Measurements from ENCODE around the gene MLN.
"Not testable (repeated sequence)": the region's sequence is repeated elsewhere in the genome, so short reads cannot be mapped to it uniquely, and the experiment has no call there.

The MLN gene

DNA sequence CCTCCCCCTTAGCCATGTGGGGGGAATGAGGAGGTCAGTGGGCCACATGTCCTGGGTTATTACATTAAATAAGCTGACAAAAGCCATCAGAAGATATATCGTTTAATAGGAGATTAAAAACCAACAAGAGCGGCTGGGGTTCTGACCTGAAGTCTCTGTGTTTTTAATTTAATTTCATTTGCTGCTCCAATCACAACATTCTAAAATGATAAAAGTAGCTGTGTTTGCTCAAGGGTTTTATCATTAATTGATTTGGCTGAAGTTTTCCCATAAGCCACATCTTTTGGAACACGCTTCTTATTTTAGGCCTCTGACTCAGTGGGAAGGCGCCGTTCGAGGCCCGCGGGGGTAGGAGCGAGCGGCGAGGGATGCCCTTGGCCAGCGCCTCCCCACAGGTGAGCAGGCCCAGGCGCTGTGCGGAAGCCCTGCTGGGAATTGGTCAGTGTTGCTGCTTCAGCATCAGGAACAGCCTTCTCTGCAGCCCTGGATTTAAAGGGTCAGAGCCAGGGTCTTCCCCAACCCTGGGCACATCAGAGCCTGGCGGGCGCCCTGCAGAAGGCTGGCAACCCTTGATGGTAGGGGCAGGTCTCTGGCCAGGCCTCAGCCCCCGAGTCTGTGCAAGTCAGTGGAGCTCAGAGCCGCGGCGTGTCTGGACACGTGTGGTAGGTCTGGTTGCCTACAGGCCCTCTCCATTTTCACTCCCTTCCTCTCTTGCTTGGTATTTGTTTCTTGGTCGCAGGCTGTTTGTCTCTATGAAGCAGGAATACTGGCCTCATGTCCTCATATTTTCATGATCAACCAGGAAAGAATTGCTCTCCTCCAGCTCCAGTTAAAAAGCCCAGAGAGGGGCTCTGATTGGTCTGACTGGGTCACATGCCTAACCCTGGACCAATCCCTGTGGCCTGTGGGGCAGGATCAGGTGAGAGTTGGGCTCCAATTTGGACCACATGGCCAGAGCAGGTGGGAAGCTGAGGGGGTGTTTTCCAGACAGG is 30.9 kb upstream of the MLN start:
- no peak for DNase-seq

DNA sequence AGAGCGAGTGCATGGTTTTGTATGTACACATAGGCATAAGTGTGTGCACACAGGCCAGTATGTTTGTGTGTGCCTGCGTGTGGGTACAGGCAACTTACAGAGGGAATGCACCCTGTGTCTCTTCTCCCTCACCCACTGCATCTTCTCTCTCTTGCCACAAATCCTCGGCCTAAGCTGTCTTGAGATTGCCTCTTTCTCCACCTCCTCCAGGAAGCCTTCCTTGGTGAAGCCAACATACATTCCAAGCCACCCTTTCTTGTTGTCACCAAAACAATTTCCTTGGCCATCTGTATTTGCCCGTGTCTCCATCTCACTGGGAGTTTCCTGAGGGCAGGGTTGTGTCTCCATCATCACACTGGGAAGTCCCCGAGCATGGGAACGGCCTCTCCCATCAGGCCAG is 29.8 kb upstream of the MLN start:
- DNase-seq = no peak

DNA sequence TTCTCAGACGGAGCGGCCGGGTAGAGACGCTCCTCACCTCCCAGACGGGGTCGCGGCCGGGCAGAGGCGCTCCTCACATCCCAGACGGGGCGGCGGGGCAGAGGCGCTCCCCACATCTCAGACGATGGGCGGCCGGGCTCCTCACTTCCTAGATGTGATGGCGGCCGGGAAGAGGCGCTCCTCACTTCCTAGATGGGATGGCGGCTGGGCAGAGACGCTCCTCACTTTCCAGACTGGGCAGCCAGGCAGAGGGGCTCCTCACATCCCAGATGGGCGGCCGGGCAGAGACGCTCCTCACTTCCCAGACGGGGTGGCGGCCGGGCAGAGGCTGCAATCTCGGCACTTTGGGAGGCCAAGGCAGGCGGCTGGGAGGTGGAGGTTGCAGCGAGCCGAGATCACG is 29.0 kb upstream of the MLN start:
- DNase-seq = not testable (repeated sequence)

DNA sequence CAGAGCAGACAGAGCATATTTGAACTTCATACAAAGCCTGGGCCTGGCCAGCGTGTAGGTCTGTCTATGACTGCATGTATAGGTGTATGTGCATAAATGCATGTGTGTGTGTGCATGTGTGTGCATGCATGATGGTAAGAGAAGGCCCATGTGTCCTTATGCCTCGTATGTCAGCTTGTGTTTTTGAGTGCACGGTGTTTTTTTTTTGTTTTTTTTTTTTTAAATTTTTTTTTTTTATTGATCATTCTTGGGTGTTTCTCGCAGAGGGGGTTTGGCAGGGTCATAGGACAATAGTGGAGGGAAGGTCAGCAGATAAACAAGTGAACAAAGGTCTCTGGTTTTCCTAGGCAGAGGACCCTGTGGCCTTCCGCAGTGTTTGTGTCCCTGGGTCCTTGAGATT is 27.9 kb upstream of the MLN start:
- not testable (repeated sequence) for DNase-seq

DNA sequence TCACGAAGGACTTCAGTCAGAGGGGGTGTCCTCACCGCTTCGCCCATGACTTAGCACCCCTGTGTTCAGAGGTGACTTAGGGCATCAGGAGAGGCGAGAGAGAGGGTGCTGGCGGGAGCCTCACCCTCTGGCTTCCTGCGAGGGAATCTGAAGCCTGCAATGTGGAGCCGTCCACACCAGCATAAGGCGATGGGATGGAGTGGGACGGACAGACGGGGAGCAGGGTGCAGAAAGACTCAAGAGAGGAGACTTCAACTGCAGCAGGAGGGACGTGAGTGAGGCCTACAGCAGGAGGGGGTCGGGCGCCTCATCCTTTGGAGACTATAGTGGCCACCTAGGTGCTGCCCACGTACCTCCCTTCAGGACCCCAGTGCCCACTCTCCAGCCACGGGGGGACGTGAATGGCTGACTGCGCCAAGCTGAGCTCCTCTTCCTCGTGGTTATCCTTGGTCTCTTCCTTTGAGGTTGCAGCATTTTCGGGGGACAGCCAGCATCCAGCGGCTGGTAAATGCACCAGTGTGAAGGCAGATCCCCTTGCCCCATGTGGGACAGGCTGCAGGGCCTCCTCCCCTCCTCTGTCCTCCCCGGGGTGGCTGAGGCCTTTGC is 26.9 kb upstream of the MLN start:
- no peak for DNase-seq

DNA sequence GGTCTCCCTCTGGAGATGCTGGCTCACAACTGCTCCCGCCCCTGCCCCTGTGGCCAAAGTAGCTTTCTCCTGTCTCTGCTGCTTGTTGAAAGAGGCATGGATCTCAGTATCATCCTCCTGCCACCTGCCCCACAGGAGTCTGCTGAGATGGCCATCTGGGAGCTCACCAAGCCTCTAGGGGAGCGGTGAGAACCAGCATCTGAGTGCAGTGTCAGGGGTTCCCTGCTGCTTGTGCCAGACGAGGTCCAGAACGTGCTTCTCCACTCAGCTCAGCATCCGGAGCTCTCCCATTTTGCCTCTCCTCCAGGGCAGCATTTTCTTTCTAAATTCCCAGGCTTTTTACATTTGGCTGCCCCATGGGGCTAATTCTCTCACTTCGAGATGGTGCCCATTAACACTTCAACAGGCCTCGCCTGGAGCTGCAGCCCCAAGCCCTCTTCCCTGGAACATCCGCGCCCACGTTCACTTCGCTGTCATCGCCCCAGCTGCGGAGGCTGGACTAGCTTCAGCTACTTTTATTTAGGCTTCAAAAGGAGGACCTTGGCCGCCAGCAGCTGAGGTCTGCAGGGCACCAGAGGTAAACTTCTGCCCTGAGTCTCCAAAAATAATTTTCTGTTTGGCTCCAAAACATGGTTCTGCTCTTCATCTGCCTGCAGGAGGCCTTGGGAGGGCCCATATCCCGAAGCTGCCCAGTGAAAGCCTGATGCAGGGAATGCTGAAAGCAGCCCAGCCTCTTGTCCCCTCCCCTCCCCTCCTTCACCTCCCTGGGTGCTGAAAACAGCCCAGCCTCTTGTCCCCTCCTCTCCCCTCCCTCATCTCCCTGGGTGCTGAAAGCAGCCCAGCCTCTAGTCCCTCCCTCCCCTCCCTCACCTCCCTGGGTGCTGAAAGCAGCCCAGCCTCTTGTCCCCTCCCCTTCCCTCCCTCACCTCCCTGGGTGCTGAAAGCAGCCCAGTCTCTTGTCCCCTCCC is 25.2 kb upstream of the MLN start:
- DNase-seq = no peak

DNA sequence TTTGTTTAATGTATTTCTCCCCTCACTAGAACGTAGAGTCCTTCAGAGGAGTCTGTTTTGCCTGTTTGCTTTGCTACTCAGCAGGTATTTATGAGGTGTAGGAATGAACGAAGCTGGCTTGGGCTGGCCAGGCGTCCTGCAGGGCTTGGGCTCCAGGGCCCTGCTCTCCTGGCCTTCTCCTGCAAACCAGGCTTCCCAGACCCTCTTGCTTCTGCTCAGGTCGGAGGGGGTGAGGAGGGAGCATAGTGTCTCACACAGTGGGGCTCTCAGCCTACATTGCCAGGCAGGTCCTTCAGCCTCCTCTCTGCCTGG is 24.6 kb upstream of the MLN start:
- no peak for DNase-seq

DNA sequence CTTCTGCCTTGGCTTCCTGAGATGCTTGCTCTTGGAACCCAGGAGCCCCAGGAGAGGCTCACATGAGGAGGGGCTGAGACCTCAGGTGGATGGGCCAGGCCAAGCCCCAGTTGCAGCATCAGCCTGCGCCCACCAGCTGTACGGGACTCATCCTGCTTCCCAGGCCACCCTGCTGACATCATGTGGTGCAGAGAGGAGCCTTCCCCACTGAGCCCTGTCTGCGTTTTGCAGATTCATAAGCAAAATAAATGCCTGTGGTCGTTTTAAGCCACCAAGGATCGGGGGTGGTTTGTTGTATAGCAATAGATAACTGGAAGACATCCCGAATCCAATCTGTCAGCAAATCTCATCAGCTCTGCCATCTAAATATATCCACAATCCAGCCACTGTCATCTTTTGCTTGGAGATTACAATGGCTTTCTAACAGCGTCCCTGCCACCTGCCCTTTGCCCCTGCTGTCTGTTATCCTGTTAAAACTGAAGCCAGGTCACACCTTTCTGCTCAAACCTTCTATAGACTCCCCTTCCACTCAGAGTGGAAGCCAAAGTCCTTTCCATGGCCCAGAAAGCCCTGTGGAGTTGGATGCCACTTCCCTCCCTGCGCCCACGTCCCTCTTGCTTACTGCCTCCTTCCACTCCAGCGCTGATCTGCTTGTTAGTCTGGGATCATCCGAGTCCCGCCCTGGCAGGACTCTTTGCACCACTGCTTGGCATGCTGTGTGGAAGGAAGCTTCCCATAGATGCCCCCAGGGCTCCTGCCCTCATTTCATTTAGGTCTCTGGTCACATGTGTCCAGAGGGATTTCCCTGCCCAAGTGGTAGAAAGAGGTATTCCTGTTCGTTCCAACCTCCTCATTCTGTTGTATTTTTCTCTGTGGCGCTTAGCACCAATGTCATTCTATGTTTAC is 24.0 kb upstream of the MLN start:
- DNase-seq = peak; percentile 62

DNA sequence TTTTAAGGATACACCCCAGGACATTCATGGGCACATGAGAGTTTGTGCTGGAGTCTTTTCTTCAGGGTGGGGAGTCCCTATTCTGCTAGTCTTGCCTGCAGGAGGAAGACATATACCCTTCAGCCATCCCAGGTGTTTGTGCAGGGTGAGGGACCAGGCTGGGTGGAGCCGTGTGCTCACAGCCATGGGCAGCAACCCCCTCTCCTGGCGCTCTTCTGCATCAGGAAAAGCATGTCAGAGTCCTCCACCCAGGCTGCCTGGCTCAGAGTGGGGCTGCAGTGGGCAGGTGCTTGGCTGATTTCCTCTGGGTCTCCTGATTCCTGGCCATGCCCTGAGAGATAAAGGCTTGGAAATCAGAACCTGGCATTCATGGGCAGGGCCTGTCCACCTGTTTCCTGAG is 22.7 kb upstream of the MLN start:
- DNase-seq = no peak

DNA sequence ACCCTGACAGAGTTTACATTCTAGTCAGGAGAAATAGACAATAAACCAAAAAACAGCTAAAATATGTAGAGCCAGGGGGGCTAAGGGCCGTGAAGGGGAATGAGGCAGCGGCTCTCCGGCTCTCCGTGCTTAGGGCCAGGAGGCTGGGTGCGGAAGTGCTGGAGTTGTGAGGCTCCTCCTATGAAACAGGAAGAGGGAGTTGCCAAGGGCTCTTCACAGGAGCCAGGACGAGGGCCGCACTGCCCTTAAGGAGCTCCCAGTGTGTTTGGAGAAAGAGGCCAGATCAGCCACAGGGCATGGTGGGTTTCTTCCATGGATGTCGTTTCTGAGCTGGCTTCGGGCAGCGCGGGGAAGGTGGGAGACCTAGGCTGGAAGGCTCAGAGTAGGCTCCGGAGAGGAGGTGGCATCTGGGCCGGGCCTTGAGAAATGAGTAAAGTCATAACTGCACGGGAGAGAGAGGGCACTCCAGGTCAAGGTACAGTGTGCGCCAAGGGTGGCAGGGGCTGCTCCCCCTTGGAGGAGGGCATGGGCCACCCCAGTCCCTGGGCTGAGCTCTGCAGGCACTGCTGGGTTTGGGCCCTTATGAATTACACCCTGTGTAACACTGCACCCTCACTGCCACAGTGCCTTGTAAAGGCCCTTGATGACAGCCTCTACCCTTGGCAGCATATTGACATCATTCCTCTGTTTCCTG is 20.8 kb upstream of the MLN start:
- peak; percentile 28 for DNase-seq

DNA sequence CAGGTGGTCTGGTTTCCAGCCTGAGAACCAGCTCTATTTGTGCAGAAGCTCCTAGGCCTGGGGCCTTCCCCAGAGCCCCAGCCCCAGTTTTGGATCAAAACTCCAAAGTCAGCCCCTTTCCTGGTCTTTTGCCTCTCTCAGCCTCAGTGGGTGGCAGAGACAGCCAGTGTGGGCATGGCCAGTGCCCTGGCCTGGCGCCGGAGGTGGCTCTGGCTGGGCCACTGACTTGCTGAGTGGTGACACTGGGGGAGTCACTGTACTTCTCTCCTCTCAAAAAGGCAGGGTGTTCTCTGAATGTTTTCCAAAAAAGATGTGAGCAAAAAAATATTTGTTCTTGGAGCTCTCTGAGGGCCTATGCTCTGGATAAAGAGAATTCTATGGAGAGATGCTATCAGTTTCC is 20.0 kb upstream of the MLN start:
- DNase-seq = no peak

DNA sequence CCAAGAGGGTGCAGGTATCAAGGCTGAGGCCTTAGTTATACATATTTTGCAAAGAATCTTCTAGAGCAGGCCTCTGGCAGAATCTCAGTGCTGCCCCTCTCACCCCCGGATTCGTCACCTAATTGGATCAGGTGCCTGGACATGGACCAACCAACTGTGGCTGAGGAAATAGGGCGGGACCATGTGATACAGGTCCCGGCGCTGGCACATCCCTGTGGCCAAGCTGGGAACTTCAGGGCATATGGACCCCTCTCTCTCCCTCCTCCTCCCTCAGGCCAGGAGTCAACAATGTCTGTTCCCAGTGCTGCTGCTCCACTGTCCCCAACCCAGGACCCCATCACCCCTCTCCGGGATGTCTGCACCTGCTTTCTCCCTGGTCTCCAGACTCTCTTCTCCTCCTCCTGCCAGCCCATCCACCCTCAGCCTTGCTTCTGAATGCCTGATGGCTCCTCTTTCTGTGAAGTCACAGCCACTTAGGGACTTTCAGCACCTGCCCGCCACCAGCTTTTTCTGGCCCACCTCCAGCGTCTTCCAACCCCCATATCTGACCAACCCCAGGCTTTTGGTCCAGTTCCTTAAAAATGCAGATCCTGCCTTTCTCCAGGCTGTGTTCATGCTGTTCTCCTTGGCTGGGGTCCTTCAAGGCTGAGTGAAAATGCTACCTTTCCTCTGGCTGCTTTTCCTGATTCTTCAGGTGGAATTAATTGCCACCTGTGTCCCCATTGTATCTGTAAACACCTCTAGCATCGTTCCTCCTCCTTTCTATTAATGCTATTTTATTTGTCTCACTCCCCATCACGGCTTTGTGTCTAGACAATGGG is 19.0 kb upstream of the MLN start:
- DNase-seq = no peak

DNA sequence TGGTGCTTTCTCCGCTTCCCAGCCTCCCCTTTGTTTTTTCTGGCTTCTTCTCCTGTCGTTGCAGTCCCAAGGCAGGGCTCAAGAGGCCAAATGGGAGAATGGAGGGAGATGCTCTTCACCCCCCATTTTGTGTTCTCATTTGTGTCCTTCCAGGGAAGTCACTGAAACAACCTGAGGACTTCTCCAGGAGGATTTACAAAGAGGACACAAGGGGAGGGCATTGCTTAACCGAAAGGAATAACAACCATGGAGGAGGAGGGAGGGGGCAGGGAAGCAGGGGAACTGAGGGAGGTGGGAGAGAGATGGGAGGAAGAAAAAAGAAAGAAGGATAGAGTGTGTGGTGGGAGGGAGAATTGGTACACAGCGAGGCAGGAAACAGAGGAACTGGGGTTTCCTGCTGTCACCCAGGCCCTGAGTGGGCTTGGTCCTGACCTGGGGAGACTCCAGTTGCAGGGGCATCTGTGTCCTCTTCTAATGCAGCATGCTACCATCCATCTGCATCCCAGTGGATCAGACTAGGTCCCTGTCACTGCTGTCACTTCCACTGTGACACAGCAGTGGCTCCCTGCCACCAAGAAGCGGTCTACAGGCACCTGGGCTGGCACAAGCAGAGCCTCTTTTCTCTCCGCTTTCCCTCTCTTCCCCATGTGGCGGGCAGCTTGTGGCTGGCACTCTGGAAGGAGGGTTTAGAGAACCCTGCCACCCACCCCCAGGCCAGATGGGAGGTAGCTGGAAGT is 17.1 kb upstream of the MLN start:
- DNase-seq = no peak

DNA sequence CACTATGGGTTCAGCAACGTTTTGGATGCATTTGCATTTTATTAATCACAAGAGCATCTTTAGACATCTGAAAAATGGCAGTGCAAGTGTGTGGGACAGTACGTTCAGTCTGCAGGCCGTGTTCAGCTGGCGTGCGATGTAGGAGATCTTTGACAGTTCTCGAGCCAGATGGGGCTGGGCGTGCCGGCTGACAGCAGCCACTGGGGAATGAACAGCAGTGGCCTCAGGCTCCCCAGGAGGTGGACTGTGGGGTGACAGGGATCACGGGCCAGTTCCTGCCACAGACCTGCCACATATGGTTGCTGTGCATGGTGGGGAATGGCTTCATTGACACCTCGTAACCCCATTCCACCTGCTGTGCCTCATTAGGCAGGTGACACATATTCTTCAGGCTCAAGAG is 16.4 kb upstream of the MLN start:
- no peak for DNase-seq

DNA sequence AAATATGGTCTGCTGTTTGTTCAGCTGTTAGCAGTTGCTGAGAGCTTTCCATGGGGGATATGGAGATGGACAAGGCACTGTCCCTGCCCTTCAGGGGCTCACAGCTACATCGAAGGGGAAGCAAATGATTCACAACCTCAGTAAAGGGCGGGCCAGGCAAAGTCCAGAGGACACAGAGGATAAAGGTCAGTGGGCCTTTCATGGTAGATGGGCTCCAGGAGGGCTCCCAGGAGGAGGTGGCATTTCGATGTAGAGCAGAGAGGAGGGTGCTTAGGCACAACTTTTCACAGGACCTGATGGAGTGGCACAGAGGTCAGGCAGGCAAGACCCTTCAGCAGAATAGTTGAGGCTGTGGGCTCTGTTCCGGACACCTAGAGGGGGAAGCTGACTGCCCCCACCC is 15.2 kb upstream of the MLN start:
- no peak for DNase-seq

DNA sequence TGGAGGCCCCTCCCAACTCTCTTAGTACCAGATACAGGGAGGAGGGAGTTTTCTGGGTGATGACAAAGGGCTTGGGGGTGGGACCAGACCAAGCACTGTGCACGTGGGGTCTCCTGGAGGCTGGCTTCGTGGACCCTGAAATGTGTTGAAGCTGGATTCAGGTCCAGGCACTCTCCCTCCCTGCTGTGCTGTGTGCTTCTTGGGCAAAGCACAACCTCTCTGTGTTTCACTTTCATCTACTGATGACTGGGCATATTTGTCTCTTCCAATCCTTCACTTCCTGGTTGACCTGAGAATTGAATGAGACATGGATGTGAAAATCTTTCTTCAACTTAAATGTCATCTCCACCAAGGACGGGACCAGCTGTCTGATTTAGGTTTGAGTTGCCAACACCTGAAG is 14.5 kb upstream of the MLN start:
- DNase-seq = no peak

DNA sequence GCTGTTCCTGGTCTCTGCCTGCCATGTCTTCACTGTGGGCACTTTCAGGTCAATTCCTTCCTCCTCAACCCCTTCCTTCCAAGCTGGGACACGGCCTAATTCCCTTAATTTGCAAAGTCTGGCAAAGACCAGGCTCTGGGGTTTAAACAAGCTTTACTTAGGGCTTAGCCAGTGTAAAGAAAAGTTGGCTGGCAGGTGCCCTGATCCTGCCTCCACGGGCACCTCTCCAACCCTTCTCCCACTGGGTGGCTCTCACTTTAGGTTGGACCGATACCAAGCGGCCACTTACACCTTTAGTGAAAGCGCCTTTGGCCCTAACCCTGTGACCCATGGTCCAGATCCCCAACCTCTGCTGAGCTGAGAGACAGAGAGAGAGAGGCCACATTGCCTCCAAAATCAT is 13.7 kb upstream of the MLN start:
- DNase-seq = no peak

DNA sequence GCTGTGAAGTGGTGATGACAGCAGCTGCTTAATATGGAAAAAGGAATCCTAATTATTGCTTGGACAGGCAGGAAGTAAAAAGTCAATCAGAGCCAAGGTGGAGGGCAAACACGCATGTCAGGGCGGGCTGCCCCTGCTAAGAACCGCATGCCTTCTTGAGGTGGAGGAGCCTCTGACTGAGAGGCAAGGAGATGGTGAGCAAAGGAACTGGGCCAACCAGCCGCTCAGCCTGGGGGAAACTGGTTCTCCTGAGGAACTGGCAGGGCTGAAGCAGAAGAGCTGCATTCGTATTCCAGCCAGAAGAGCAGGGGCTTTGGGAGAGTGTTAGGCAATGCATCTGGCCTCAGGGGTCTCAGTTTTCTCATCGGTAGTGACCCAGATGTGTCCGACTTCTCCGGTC is 13.1 kb upstream of the MLN start:
- DNase-seq = no peak

DNA sequence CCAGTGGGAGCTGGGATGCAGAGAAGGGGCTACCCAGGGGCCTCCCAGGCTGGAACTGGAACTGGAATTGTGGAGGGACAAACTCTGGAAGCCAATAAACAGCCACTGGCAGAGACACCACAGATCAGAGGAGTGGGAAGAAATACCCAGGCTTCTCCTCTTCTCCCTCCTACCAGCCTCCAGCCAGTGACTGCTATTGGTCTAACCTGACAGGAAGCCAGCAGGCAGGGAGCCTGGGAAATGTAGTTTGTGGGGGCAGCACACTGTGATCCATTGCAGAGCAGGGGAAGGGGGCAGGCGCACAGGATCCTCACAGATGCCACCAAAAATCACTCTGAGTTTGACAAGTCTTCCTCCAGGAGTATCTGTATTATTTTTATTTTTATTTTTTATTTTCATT is 12.1 kb upstream of the MLN start:
- no peak for DNase-seq

All from fibroblast of skin of abdomen (primary cell).